Eye (tissue), 1 donor: ENCODE results near the gene CDKN1C.
A peak's percentile ranks its signal among the peaks of the same experiment; 100 is the strongest.

Experiments used
- DNase-seq: peaks from one replicate; pipeline ENCODE4 v3.0.0-alpha.2; 2015

CDKN1C gene

GRCh38 chr11:2887515-2888195 lies 2.1 kb upstream of the CDKN1C start:
- DNase-seq, result peak; percentile 52

- no peak for DNase-seq
Measured at GRCh38 chr11:2886936-2887335, 1.4 kb upstream of the CDKN1C start.

GRCh38 chr11:2886191-2886894 lies 768 bp upstream of the CDKN1C start:
- DNase-seq, result peak; percentile 88

- DNase-seq, result no peak
Measured at GRCh38 chr11:2885017-2885677, 428 bp downstream of the CDKN1C start.

- DNase-seq, result peak; percentile 77
Measured at GRCh38 chr11:2883979-2884815, 1.4 kb downstream of the CDKN1C start.

- DNase-seq, result no peak
Measured at GRCh38 chr11:2883640-2883978, 2.0 kb downstream of the CDKN1C start.

GRCh38 chr11:2882396-2883110 lies 3.0 kb downstream of the CDKN1C start:
- peak; percentile 41 for DNase-seq

- DNase-seq, result peak; percentile 81
Measured at GRCh38 chr11:2881981-2882375, 3.6 kb downstream of the CDKN1C start.

GRCh38 chr11:2881076-2881980 lies 4.2 kb downstream of the CDKN1C start:
- no peak for DNase-seq

- no peak for DNase-seq
Measured at GRCh38 chr11:2880646-2881045, 4.9 kb downstream of the CDKN1C start.

- DNase-seq, result no peak
Measured at GRCh38 chr11:2878782-2879181, 6.8 kb downstream of the CDKN1C start.

GRCh38 chr11:2877474-2877873 lies 8.1 kb downstream of the CDKN1C start:
- DNase-seq, result no peak

- DNase-seq, result no peak
Measured at GRCh38 chr11:2874963-2875362, 10.6 kb downstream of the CDKN1C start.

- DNase-seq, result no peak
Measured at GRCh38 chr11:2870969-2871680, 14.4 kb downstream of the CDKN1C start.

GRCh38 chr11:2870460-2870859 lies 15.1 kb downstream of the CDKN1C start:
- DNase-seq, result peak; percentile 33

- peak; percentile 67 for DNase-seq
Measured at GRCh38 chr11:2869561-2870427, 15.8 kb downstream of the CDKN1C start.

GRCh38 chr11:2869134-2869526 lies 16.4 kb downstream of the CDKN1C start:
- peak; percentile 83 for DNase-seq

- peak; percentile 75 for DNase-seq
Measured at GRCh38 chr11:2868506-2869133, 17.0 kb downstream of the CDKN1C start.
